HG03342 (cell line): ENCODE measurements around the gene GPC5.

ENCODE experiments used
- ATAC-seq: cut with Tn5 transposase; IDR thresholded peaks from one replicate; pipeline ENCODE4 v1.9.1; 2021; ENCODE audit warnings: mild to moderate bottlenecking, moderate library complexity; ENCODE audit not compliant: unreplicated experiment

The GPC5 gene

GRCh38 chr13:92573467-92574057, 1175.1 kb downstream of the GPC5 start:
- peak; percentile 93 for ATAC-seq

GRCh38 chr13:92574499-92574898, 1176.1 kb downstream of the GPC5 start:
- no peak for ATAC-seq

DNA sequence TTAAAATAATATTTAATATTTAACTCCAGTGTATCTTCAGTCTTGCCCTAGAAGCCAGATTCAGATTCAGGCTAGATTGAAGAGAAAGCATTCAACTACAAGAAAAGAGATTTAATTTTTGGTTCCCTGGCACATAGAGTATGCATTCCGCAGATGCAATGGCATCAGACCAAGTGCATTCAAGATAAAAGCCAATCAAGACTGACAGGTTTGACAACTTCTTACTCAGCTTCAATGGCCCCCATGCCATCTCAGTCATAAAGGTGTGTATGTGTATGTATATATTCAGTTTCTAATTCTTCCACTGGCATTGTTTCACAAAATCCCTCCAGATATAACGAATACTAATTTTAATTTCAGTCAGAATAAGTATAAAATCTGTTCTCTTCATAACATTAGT, 1177.4 kb downstream of the GPC5 start:
- no peak for ATAC-seq

- no peak for ATAC-seq
Observed at GRCh38 chr13:92578358-92578757, 1179.9 kb downstream of the GPC5 start.

DNA sequence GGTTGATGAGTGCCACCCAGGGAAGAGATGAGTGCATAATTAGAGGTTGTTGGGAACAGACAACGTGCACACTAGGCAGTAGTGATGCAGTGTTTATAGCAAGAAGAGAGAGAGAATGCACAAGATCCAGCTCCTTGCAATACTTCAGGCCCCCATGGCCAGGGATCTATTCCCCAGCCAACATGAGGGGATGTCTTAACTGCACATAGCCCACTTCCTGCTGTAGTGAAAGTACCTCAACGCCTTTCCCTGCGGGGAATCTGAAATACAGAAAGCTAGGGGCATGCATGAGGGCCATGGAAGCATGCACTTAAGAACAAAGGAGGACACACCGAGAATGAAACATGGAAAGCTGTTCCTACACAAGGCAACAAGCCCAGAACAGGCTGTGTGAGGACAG, 1191.5 kb downstream of the GPC5 start:
- no peak for ATAC-seq

- ATAC-seq = no peak
Observed at GRCh38 chr13:92590503-92590908, 1192.1 kb downstream of the GPC5 start.

- no peak for ATAC-seq
Observed at GRCh38 chr13:92591117-92591516, 1192.7 kb downstream of the GPC5 start.

DNA sequence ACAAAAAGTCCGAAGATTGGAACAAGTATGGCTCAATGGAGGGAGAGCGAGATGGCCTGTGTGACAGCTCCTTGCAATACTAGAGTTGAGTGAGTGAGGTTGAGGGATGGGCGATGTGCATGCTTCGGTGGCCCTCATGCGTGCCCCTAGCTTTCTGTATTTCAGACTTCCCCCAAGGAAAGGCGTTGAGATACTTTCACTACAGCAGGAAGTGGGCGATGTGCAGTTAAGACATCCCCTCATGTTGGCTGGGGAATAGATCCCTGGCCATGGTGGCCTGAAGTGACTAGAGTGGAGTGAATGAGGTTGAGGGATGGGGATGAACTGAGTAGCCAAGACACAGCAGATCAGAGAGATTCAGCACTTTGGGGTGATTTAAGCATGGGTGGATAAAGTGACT, 1194.3 kb downstream of the GPC5 start:
- ATAC-seq = no peak

DNA sequence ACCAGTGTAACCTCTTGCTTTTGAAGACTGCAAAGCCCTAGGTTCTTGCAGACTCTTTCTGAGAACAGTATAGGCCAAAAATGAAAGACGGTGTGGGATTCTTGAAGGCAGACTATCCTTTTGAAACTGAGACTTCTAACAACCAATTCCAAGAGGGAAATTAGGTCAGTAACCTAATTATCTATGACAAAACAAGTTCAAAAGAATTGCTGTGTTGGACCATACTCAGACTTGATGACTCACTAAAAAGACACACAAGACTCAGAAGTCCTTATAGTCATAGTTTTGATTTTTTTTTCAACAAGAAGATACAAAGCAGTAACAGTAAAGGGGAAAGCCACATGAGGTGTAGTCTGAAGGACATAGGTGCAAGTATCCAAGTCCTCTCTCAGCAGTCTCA, 1204.1 kb downstream of the GPC5 start:
- ATAC-seq = no peak

- ATAC-seq = no peak
Observed at GRCh38 chr13:92609376-92609775, 1211.0 kb downstream of the GPC5 start.

- no peak for ATAC-seq
Observed at GRCh38 chr13:92612892-92613291, 1214.5 kb downstream of the GPC5 start.

DNA sequence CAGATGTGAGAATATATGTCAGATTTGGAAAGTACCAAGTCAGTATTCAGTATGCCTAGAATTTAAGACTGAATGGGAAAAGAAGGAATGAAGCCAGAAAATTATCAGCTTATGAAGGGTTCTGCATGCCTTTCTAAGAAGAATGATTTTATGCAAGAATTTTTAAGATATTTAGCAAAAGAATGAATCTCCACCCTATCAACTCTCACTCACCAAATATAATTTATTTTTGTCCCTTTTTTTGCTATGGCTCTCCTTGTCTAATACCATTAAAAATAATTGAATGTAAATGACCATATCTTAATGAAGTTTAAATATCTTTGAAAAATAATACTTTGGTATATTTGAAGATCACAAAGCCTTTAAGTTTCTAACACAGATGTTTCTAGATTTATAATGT, 1215.5 kb downstream of the GPC5 start:
- ATAC-seq = no peak

DNA sequence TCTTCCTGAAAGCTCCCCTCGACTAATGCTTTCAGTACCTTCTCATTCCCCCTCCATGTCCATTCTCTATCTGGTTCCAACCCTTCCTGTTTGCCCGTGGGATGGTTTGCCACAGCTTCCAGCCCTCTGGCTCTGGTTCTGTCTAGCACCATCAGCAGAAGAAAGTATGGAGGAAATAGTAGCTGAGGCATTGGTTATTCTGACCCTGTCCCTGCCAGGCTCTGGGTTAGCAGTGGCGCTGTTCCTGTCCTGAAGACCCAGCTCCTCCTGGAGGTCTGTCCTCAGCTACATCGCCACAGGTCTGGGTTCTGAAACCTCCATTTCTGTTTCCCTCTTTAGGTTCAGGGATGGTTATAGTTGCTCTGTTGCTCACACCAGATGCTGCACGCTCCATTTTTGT, 1223.6 kb downstream of the GPC5 start:
- no peak for ATAC-seq

DNA sequence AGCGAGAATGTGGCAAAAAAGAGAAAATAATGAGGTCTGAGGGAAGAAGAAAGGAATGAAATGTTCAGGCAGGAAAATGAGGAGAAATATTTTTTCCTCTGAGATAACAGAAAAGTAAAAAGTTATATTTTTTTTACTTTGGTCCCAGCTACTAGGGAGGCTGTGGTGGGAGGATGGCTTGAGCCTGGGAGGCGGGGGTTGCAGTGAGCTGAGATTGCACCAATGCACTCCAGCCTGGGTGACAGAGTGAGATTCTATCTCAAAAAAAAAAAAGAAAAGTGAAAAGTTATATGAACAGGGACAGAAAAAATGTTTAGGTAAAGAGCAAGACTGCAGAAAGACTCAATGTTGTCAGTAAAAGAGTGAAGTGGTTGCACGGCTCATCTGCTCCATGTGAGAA, 1224.5 kb downstream of the GPC5 start:
- no peak for ATAC-seq

DNA sequence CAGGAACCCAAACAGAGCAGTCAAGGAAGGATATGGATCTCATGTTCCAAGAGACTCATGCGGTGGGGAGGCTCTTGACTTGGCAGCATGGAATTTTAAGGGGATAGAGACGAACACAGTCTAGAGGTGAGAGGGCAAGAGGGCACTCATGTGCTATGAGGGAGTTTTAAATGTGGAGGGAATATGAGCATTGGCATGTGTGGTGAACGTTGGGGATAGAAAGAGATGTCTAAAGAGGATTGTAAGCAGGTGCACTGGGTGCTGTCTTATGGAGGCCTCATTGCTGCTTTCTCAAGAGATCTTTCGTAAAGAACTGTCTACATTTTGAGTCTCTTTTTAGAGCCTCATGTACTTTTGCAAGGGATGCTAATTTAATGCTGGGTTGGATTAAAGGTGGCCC, 1227.9 kb downstream of the GPC5 start:
- no peak for ATAC-seq

- ATAC-seq = no peak
Observed at GRCh38 chr13:92640936-92641335, 1242.5 kb downstream of the GPC5 start.

GRCh38 chr13:92649140-92649813, 1250.9 kb downstream of the GPC5 start:
- ATAC-seq = no peak

DNA sequence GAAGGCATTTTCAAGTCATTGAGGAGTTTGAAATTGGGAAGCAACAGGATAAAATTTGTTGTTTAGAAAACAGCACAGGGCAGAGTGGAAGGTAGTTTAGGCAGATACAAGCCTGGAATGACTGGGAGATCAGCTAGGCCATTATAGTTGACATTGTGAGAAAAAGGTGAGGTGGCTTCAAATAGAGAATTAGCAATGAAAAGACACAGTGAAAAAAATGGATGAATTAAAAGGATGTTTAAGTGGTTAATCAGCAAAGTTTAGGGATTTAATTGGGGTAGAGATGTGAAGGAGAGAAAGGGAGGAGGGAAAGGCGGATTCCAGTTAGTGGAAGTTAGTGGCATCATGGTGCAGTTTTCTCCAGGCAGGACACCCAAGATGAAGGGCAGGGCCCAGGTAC, 1257.7 kb downstream of the GPC5 start:
- ATAC-seq = no peak

GRCh38 chr13:92656648-92657047, 1258.2 kb downstream of the GPC5 start:
- no peak for ATAC-seq

- ATAC-seq = no peak
Observed at GRCh38 chr13:92657565-92657964, 1259.1 kb downstream of the GPC5 start.

GRCh38 chr13:92658293-92658692, 1259.9 kb downstream of the GPC5 start:
- ATAC-seq = no peak

GRCh38 chr13:92661406-92661805, 1263.0 kb downstream of the GPC5 start:
- ATAC-seq = no peak

DNA sequence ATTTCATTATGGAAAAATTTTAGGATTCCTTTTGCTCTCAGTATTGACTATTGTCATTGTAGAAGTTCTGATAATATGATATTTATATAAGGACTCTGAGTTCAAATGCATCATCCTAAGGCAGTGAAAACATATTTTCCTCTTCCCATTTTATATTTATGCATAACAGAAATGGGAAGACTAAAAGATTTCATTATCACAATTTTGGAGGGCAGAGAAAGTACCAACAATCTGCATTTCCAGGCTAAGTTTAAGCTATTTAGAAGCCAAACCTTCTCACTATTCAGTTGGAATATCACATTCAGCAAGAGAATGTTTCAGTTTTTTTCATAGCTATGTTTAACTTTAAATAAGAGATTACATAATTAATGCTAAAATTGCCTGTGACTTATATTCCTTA, 1269.7 kb downstream of the GPC5 start:
- no peak for ATAC-seq
